HG03103 (cell line): ENCODE data around the gene ZC3H10.
A peak's percentile ranks its signal among the peaks of the same experiment; 100 is the strongest.
"Not testable (repeated sequence)": the region's sequence is repeated elsewhere in the genome, so short reads cannot be mapped to it uniquely, and the experiment has no call there.

Experiments used
- ATAC-seq: cut with Tn5 transposase; IDR thresholded peaks from one replicate; pipeline ENCODE4 v1.9.1; 2021; ENCODE audit warnings: low read depth; ENCODE audit not compliant: unreplicated experiment

The ZC3H10 gene, protein sequence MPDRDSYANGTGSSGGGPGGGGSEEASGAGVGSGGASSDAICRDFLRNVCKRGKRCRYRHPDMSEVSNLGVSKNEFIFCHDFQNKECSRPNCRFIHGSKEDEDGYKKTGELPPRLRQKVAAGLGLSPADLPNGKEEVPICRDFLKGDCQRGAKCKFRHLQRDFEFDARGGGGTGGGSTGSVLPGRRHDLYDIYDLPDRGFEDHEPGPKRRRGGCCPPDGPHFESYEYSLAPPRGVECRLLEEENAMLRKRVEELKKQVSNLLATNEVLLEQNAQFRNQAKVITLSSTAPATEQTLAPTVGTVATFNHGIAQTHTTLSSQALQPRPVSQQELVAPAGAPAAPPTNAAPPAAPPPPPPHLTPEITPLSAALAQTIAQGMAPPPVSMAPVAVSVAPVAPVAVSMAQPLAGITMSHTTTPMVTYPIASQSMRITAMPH

DNA sequence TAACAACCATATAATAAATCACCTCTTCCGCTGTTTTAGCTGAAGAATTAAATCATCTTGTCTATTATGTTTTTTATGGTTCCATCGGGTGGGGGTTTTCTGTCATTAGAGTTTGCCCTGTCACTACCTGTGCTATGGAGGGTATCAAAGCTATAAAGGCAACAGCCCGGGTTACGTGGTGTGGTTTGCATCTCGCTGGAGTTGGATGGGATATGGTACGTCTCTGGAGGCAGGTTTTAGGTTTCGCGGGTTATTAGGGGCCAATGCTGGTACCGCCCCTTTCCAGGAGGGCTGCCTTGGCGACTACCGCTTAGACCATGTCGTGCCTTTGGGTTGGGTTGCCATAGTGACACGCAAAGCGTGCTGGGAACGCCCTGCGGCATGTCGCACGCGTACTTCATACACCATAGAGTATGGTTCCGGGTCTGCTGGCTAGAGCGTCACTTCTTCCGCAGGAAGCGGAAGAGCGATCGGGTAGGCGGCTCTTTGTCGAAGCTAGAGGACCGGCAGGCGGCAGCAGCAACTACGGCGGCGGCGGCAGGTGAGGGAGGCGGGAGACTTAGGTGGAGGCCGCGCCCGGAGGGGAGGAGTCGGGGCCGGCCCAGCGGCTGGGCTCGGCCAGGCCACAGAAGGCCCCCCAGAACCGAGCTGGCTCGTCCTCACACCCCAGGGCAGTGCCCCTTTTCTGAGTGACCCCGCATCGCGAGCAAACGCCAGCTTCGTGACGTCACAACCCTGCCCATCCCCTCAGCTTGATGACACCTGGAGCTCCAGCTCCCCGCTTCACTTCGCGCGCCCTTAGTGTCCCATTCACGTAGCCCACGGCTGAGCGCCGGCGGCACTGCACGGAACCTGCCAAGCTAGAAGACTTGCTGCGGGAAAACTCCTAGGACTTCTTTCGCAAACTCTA is at the start of gene ZC3H10:
Gene ZC3H10 (plus strand): TSS at position 489 of the 910 bp plus-strand sequence. CDS start 2,297 bp downstream, outside the sequence.
- peak; percentile 79 for ATAC-seq

DNA sequence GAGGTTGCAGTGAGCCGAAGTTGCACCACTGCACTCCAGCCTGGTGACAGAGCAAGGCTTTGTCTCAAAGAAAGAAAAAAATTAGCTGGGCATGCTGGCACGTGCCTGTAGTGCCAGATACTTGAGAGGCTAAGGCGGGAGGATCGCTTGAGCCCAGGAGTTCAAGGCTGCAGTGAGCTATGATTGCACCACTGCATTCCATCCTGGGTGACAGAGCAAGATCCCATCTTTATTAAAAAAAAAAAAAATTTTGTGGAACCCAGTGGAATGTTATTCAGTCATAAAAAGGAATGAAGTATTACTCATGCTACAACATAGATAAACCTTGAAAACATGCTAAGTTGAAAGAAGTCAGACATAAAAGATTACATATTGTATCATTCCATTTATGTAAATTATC is 46.4 kb upstream of the ZC3H10 start:
- ATAC-seq: no peak

GRCh38 chr12:56074396-56074795 is 43.7 kb upstream of the ZC3H10 start:
- no peak for ATAC-seq

DNA sequence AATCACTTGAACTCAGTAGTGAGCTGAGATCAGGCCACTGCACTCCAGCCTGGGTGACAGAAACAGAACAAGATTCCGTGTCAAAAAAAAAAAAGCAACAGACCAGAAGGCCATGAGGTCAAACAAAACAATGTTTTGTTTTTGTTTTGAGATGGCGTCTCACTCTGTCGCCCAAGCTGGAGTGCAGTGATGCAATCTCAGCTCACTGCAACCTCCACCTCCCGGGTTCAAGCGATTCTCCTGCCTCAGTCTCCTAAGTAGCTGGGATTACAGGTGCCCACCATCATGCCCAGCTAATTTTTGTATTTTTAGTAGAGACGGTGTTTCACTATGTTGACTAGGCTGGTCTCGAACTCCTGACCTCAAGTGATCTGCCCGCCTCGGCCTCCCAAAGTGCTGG is 40.1 kb upstream of the ZC3H10 start:
- not testable (repeated sequence) for ATAC-seq

DNA sequence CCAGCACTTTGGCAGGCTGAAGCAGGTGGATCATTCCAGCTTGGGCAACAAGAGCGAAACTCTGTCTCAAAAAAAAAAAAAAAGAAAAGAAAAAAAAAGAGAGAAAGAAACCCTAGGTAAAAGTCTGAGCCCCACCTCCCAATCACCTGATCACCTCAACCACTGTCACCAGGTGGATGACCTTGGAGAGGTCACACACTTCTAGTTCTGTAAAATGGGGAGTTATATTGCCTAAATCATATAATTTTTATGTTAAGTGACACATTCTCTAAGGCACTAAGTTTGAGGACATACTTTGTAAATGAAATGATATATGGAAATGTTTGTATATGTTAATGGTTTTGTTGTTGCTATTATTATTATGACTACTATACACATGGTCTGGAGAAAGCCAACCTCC is 39.6 kb upstream of the ZC3H10 start:
- no peak for ATAC-seq

DNA sequence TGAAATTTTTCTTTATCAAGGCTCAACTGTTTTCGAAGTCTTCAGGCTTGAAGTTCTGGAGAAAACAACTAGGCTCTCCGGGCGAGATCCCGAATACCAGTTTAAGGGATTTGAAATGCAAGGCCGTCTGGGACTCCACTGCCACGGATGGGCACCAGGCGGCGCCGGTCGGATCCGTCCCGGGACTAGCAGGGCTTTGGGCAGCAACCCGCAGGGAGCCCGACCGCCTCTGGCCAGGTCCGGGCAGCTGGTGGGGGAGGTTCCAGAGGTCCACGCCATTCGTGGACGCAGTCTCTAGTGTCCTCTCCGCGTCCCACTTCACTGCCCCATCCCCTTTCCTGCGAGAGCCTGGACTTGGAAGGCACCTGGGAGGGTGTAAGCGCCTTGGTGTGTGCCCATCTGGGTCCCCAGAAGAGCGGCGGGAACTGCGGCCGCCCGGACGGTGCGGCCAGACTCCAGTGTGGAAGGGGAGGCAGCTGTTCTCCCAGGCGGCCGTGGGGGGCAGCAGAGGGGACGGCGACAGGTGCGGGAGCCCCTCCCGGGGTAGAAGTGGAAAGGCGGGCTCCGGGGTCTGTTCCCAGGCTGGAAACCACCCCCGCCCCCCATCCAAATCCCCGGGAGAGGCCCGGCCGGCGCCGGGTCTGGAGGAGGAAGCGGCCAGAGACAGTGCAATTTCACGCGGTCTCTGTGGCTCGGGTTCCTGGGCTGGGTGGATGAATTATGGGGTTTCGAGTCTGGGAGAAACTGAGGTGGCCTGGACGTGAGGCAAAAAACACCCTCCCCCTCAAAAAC is 38.9 kb upstream of the ZC3H10 start:
- ATAC-seq: no peak

GRCh38 chr12:56079723-56080555 is 38.1 kb upstream of the ZC3H10 start, which contains the start of gene ERBB3:
Gene ERBB3, plus strand, starts transcription at chr12:56080165. Its CDS starts 136 bp downstream, at chr12:56080301.
- no peak for ATAC-seq

GRCh38 chr12:56080556-56081138 is 37.4 kb upstream of the ZC3H10 start:
- no peak for ATAC-seq

- no peak for ATAC-seq
These were observed 36.4 kb upstream of the ZC3H10 start for GRCh38 chr12:56081393-56082347.

DNA sequence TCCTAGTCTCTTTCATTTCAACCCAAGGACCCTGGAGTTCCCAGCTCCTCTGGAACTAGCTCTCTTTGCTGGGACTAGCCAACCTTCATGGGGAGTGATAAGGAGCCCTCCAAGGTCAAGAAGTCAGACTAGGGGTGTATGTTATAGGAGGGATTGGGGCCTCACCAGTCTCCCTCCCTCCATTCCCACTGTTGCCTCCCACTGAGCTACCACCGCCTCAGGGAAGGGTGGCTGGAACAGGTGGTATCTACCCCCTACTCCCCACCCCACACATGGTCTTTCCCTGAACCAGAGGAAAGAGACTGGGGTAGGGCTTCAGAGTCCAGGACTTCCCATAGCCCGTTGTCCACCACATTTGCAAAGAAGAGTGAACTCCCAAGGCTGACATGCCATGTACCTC is 35.7 kb upstream of the ZC3H10 start:
- ATAC-seq: no peak

DNA sequence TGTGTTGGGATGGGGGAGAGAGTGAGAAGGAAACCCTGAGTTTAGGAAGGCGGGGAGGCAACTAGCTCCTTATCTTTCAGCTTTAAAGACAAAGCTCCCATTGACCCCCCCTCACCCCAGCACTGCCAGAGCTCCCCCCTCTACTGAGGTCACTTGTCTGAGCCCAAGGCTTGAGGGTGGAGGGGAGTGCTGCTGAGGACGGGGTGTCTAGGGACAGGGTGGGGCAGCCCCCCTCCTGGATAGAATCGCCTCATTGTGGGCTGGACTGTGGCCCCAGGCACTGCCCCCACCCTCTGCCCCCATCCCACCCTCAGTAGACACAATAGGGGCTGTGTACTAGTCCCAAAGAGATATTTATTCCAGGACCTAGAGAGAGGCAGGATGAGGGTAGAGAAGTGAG is 35.1 kb upstream of the ZC3H10 start:
- no peak for ATAC-seq

DNA sequence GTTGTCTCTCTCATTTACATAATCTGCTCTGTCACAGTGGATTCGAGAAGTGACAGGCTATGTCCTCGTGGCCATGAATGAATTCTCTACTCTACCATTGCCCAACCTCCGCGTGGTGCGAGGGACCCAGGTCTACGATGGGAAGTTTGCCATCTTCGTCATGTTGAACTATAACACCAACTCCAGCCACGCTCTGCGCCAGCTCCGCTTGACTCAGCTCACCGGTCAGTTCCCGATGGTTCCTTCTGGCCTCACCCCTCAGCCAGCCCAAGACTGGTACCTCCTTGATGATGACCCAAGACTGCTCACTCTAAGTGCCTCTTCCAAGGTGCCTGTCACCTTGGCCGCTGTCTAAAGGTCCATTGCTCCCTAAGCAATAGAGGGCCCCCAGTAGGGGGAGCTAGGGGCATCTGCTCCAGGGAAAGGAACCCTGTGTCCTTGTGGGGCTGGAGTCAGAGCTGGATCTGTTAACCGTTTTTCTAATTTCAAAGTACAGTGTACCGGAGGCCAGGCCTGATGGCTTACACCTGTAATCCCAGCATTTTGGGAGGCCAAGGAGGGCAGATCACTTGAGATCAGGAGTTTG is 33.0 kb upstream of the ZC3H10 start:
- no peak for ATAC-seq

DNA sequence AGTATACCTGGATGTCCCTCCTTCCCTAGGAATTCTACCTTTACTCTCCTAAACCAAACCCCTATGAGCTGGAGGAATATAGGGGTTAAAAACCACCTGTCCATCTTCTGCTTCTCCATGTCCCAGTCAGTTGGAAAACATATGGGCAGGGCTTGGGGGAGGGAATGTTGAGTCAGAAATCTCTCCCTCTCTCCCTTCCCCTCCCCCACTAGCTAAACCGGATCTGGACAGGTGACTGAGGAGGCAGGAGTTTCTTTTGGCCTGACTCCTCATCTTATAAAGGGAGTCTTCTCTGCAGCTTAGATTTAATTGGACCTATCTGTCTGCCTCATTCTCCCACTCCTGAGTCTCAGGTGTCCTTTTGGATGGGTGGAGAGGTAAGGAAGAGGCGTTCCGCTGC is 32.0 kb upstream of the ZC3H10 start:
- ATAC-seq: no peak

GRCh38 chr12:56086608-56087007 is 31.5 kb upstream of the ZC3H10 start:
- ATAC-seq: no peak

DNA sequence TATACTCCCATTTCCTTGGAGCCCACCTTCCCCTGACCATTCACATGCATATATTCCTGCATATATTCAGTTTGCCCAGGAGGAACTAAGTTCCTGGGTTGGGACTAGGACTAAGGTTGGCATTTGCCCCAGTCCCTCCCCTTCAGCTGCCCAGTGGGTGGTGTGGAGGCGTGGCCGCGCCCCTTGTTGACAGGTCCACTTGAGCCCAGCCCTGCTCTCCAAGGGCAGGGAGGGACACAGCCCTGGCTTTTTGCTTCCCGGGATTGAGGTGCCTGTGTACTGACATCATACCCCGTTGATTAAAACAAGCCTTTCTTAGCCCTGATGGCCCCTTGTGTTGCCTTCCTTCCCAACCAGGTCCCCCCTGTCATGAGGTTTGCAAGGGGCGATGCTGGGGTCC is 30.8 kb upstream of the ZC3H10 start:
- no peak for ATAC-seq

DNA sequence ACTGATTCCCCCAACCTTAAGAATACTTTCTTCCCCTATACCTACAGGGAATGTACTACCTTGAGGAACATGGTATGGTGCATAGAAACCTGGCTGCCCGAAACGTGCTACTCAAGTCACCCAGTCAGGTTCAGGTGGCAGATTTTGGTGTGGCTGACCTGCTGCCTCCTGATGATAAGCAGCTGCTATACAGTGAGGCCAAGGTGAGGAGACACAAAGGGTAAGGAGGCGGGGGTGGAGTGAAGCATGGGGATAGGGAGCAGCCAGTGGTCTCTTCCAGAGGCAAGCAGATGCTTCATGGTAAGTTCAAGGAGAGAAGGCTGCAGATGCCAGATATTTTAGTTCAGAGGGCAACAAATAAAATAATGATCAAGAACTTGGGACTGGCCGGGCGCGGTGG is 20.3 kb upstream of the ZC3H10 start:
- no peak for ATAC-seq

DNA sequence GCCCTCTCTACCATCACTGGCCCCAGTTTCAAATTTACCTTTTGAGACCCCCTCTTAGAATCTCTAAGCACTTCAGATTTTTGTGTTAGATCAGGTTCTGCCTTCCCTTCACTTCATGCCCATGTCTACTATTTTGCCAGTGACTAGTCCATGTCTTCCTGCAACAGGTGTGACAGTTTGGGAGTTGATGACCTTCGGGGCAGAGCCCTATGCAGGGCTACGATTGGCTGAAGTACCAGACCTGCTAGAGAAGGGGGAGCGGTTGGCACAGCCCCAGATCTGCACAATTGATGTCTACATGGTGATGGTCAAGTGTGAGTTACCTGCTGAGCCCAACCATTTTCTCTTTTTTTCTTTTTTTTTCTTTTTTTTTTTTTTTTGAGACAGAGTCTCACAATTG is 19.5 kb upstream of the ZC3H10 start:
- ATAC-seq: no peak

DNA sequence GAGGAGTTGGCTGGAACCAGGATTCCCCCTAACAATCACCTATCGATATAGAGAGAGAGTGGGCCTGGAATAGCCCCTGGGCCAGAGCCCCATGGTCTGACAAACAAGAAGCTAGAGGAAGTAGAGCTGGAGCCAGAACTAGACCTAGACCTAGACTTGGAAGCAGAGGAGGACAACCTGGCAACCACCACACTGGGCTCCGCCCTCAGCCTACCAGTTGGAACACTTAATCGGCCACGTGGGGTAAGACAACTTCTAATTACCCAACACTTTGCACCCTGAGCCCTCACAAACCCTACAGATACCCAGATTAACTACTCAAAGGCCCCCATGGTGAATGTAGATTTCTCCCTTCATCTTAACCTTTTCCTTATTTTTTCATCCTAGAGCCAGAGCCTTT is 18.3 kb upstream of the ZC3H10 start:
- no peak for ATAC-seq
